HUES48 (cell line): ENCODE data around the gene CLIP1.
"Not testable (repeated sequence)": the region's sequence is repeated elsewhere in the genome, so short reads cannot be mapped to it uniquely, and the experiment has no call there.

Experiments
- H3K27ac ChIP-seq: one replicate; pipeline ENCODE4 v1.7.0; 2013; ENCODE audit warnings: low read depth, low read length, inconsistent platforms
- H3K27me3 ChIP-seq: 2 replicates; pipeline ENCODE4 v1.6.1; 2013; ENCODE audit warnings: mild to moderate bottlenecking, low read length; ENCODE audit not compliant: control insufficient read depth, insufficient read depth
- H3K36me3 ChIP-seq: 2 replicates; pipeline ENCODE4 v1.6.1; 2013; ENCODE audit warnings: low read length; ENCODE audit not compliant: control insufficient read depth, insufficient read depth
- H3K4me1 ChIP-seq: 2 replicates; pipeline ENCODE4 v1.6.1; 2013; ENCODE audit warnings: mild to moderate bottlenecking, low read length; ENCODE audit not compliant: control insufficient read depth, insufficient read depth
- H3K4me3 ChIP-seq: 2 replicates; pipeline ENCODE4 v1.5.1; 2013; ENCODE audit warnings: mild to moderate bottlenecking, low read depth, low read length
- H3K9ac ChIP-seq: 2 replicates; pipeline ENCODE4 v1.6.1; 2013; ENCODE audit warnings: mild to moderate bottlenecking, low read depth, low read length, moderate library complexity
- H3K9me3 ChIP-seq: 2 replicates; pipeline ENCODE4 v1.6.1; 2013; ENCODE audit warnings: low read length; ENCODE audit not compliant: control insufficient read depth, insufficient read depth

CLIP1 gene

GRCh38 chr12:122427403-122427802, 4.9 kb upstream of the CLIP1 start:
- Histone ChIP-seq H3K27me3 (no peaks in the 10 kb centered on the region), H3K9ac (no peak overlapping the region), H3K9me3 (no peaks in the 10 kb centered on the region), H3K4me3 (no peak overlapping the region), H3K36me3 (no peaks in the 10 kb centered on the region), H3K27ac (no peak overlapping the region), H3K4me1 (peaks cover 5% of the 10 kb centered on the region; the same call in 1 of the 2 replicates)

GRCh38 chr12:122423258-122424165, 1.0 kb upstream of the CLIP1 start:
- Histone ChIP-seq H3K9ac (peak overlapping the region; percentile 78), H3K27ac (peak overlapping the region; percentile 94), H3K27me3 (no peaks in the 10 kb centered on the region), H3K4me1 (peaks cover 12% of the 10 kb centered on the region), H3K4me3 (peak overlapping the region; percentile 77), H3K9me3 (no peaks in the 10 kb centered on the region), H3K36me3 (no peaks in the 10 kb centered on the region)

DNA sequence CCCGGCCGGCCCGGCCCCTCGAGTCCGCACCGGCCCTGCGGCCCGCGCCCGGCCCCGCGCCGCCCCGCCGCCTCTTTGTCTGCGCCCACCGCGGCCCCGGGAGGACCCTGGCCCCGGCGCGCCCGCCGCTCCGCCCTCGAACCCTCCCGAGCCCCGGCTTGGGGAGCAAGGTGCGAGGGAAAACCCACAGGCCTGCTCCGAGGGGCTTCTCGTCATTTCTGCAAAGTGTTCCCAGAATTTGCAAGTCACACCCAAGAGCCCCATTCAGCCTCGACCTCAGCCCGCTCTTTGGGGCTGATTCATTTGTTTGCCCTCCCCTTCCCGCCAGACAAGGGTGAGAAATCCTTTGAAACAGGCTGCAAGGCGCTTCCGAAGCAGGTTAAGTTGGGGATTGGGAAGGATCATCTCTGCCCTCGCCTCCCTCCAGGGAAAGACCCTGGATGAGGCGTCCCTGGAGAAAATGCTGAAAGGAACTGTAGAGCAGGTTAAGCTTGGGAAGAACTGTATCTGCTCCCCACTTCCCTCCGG, 325 bp upstream of the CLIP1 start:
- no peaks in the 10 kb centered on the region for H3K27me3 ChIP-seq
- H3K36me3 ChIP-seq: no peaks in the 10 kb centered on the region
- peak overlapping the region; percentile 77 for H3K4me3 ChIP-seq
- no peaks in the 10 kb centered on the region for H3K9me3 ChIP-seq
- H3K9ac ChIP-seq: peak overlapping the region; percentile 78
- peaks cover 12% of the 10 kb centered on the region for H3K4me1 ChIP-seq
- H3K27ac ChIP-seq: peak overlapping the region; percentile 94

DNA sequence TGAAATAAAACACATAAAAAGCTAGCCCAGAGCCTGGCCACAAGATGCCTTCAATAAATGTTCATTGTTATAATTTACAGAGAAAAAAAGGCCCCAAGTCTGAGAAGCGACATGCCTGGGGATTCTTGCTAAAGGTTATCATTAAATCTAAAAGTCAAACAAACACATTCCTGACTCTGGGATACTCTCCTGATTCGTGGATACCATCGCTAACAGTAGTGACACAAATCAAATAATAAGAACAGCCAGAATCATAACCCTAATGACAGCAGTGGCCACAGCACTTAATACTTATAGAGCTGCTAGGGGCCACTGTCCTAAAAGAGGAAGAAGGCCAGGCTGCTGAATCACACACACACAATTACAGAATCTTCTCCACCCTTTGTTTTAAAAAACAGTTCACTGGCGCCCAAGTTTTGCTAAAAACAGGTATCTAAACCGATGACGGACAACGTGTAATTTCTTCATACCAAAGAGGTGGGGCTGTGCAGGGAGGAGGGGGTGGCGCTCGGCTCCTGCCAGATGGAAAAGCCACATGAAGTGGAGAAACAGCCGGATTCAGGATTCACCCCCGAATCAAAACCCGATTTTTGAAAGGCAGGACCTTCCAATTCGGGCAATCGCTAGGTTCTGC, 1.2 kb downstream of the CLIP1 start:
- Histone ChIP-seq H3K36me3 (no peaks in the 10 kb centered on the region), H3K9me3 (no peaks in the 10 kb centered on the region), H3K9ac (peak overlapping the region; percentile 77), H3K27ac (peak overlapping the region; percentile 88), H3K4me1 (peaks cover 12% of the 10 kb centered on the region), H3K27me3 (no peaks in the 10 kb centered on the region), H3K4me3 (peak overlapping the region; percentile 77)

DNA sequence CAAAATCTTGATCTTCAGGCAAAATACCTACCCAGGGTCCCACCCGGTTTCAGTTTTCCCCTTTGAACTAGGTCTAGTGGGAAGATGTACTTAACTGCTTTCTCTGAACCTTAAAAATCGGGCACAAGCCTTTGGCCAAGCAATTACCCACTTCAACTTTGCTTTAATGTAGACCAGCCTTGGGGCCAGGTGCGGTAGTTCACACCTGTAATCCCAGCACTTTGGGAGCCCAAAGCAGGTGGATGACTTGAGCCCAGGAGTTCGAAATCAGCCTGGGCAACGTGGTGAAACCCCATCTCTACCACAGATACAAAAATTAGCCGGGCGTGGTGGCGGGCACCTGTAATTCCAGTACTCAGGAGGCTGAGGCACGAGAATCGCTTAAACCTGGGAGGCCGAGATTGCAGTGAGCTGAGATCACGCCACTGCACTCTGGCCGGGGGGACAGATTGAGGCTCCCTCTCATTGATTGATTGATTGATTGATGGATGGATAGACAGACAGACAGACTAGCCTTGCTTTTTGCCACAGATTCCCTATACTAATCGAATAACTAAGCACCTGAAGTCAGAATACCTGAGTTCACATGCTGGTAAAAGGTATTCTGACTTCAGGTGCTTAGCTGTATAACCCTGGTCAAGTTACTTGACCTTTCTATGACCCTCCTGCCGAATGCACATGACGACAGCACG, 1.9 kb downstream of the CLIP1 start:
- Histone ChIP-seq H3K4me3 (peak overlapping the region; percentile 77), H3K9ac (no peak overlapping the region), H3K36me3 (no peaks in the 10 kb centered on the region), H3K27me3 (no peaks in the 10 kb centered on the region), H3K9me3 (no peaks in the 10 kb centered on the region), H3K4me1 (peaks cover 12% of the 10 kb centered on the region), H3K27ac (peak overlapping the region; percentile 88)

GRCh38 chr12:122419094-122419493, 3.4 kb downstream of the CLIP1 start:
- not testable (repeated sequence) for H3K27me3 ChIP-seq, H3K36me3 ChIP-seq, H3K9me3 ChIP-seq, H3K27ac ChIP-seq, H3K4me3 ChIP-seq, H3K9ac ChIP-seq
- peaks cover 12% of the 10 kb centered on the region for H3K4me1 ChIP-seq

DNA sequence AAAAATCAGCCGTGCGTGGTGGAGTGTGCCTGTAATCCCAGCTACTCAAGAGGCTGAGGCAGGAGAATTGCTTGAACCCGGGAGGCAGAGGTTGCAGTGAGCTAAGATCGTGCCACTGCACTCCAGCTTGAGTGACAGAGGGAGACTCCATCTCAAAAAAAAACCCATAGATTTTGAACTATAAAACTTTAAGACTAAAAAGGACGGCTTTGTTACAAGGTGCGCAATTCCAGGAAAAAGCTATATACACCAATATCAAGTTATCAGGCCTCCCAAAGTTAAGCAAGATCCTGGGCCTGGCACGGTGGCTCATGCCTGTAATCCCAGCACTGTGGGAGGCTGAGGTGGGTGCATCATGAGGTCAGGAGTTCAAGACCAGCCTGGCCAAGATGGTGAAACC, 6.8 kb downstream of the CLIP1 start:
- H3K36me3 ChIP-seq, H3K27me3 ChIP-seq, H3K9ac ChIP-seq, H3K4me1 ChIP-seq, H3K9me3 ChIP-seq, H3K4me3 ChIP-seq, H3K27ac ChIP-seq: not testable (repeated sequence)

GRCh38 chr12:122413516-122414404, 8.7 kb downstream of the CLIP1 start:
- no peaks in the 10 kb centered on the region for H3K27me3 ChIP-seq
- H3K4me1 ChIP-seq: 0 out of 2 replicates have a peak, but pooled peaks cover 3% of the 10 kb centered on the region
- no peaks in the 10 kb centered on the region for H3K36me3 ChIP-seq
- H3K27ac ChIP-seq: peak overlapping the region; percentile 5
- no peak overlapping the region for H3K4me3 ChIP-seq
- H3K9me3 ChIP-seq: no peaks in the 10 kb centered on the region
- no peak overlapping the region for H3K9ac ChIP-seq

DNA sequence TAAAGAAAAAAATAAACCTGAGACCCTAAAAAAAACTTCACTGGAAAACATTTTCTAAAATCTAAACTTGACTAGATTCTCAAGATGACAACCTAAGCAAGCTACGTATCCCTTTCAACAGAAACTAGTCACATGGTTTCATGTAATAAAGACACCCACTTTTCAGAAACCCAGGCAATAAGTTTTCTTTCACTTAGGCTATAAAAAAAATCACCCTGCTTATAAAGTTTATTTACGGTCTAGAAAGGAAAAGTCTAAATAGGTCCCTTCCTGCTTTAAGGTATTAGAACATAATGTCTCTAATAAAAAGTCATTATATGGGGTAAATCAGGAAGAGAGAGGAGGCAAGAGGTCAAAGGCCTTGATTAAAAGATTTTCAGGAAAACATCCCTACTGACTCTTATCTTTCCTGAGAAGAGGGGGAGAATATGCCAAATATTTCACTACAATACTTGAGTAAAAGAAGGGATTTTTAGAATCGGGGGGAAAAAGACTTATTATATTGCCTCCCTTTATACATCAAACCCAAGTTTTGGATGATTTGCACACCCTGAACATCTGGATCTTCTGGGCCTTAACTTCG, 9.5 kb downstream of the CLIP1 start:
- Histone ChIP-seq H3K27ac (peak overlapping the region; percentile 5), H3K36me3 (no peaks in the 10 kb centered on the region), H3K4me1 (0 out of 2 replicates have a peak, but pooled peaks cover 3% of the 10 kb centered on the region), H3K9ac (no peak overlapping the region), H3K4me3 (no peak overlapping the region), H3K9me3 (no peaks in the 10 kb centered on the region), H3K27me3 (no peaks in the 10 kb centered on the region)

GRCh38 chr12:122411537-122411936, 10.9 kb downstream of the CLIP1 start:
- Histone ChIP-seq H3K27ac (no peak overlapping the region), H3K4me3 (no peak overlapping the region), H3K4me1 (0 out of 2 replicates have a peak, but pooled peaks cover 3% of the 10 kb centered on the region), H3K27me3 (no peaks in the 10 kb centered on the region), H3K9me3 (no peaks in the 10 kb centered on the region), H3K36me3 (no peaks in the 10 kb centered on the region), H3K9ac (no peak overlapping the region)
